Mesodermal cell (in vitro differentiated cells): Measurements from ENCODE around the gene S1PR1.
A peak's percentile ranks its signal among the peaks of the same experiment; 100 is the strongest.

Experiments used
- H3K27ac ChIP-seq: 2 replicates; pipeline ENCODE4 v1.7.0; 2013; ENCODE audit warnings: mild to moderate bottlenecking, low read depth, low read length, moderate library complexity; ENCODE audit not compliant: severe bottlenecking
- H3K36me3 ChIP-seq: 2 replicates; pipeline ENCODE4 v1.7.1; 2013; ENCODE audit warnings: mild to moderate bottlenecking, low read length, moderate library complexity; ENCODE audit not compliant: control insufficient read depth, insufficient read depth
- H3K4me1 ChIP-seq: one replicate; pipeline ENCODE4 v1.7.1; 2013; ENCODE audit warnings: mild to moderate bottlenecking, low read length; ENCODE audit not compliant: insufficient read depth, control insufficient read depth, poor library complexity, severe bottlenecking
- H3K4me3 ChIP-seq: 2 replicates; pipeline ENCODE4 v1.7.0; 2013; ENCODE audit warnings: low read length, control low read depth, mild to moderate bottlenecking; ENCODE audit not compliant: insufficient read depth, poor library complexity, severe bottlenecking; ENCODE audit errors: extremely low read depth
- H3K9me3 ChIP-seq: 2 replicates; pipeline ENCODE4 v1.7.1; 2013; ENCODE audit warnings: mild to moderate bottlenecking, low read length, moderate library complexity; ENCODE audit not compliant: control insufficient read depth
- WGBS, 2 experiments: methylation state at CpG; one replicate each; pipeline ENCODE4 v1.1.5; 2013; ENCODE audit warnings: missing lambda C conversion rate in 2 of 2; ENCODE audit not compliant: insufficient coverage in 2 of 2; 5-methylcytosine and 5-hydroxymethylcytosine counted together

The S1PR1 gene

GRCh38 chr1:101247404-101248287, 10.8 kb downstream of the S1PR1 start:
- H3K27ac ChIP-seq, result no peak overlapping the region
- no peaks in the 10 kb centered on the region for H3K9me3 ChIP-seq
- H3K4me1 ChIP-seq, result peaks cover 2% of the 10 kb centered on the region
- H3K4me3 ChIP-seq, result no peak overlapping the region
- H3K36me3 ChIP-seq, result no peaks in the 10 kb centered on the region
- WGBS, 2 experiments, result 80 to 90% methylated on average over 2 of the region's 6 CpGs

DNA sequence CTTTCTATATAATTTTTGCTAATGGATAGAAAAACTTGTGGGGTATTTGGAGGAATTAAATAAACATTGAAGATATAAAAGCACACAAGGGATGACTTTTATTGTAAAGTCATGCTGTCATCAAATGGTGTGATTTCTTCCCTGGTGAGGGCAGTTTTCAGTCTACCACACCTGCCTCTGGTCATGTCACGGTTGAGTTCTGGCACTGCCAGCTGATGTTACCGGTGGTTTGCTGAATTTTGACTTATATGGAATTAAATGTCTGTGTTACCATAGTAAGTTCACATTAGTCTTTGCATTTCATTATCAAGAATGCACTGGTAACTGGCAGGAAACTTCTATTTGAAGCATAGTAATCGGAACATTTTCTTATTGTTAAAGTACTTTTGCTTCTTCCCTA, 13.4 kb downstream of the S1PR1 start:
- Histone ChIP-seq H3K4me3 (no peak overlapping the region), H3K4me1 (no peaks in the 10 kb centered on the region), H3K9me3 (no peaks in the 10 kb centered on the region), H3K27ac (no peak overlapping the region), H3K36me3 (no peaks in the 10 kb centered on the region)
- no CpG with 5 or more reads among the region's 3 CpGs for WGBS, 2 experiments

GRCh38 chr1:101250656-101251272, 13.9 kb downstream of the S1PR1 start:
- no peak overlapping the region for H3K27ac ChIP-seq
- no peaks in the 10 kb centered on the region for H3K36me3 ChIP-seq
- WGBS, 2 experiments, result 70% methylated on average over 2 to 3 of the region's 5 CpGs
- H3K4me3 ChIP-seq, result no peak overlapping the region
- no peaks in the 10 kb centered on the region for H3K9me3 ChIP-seq
- no peaks in the 10 kb centered on the region for H3K4me1 ChIP-seq

GRCh38 chr1:101251504-101251903, 14.7 kb downstream of the S1PR1 start:
- Histone ChIP-seq H3K36me3 (no peaks in the 10 kb centered on the region), H3K9me3 (no peaks in the 10 kb centered on the region), H3K27ac (no peak overlapping the region)

DNA sequence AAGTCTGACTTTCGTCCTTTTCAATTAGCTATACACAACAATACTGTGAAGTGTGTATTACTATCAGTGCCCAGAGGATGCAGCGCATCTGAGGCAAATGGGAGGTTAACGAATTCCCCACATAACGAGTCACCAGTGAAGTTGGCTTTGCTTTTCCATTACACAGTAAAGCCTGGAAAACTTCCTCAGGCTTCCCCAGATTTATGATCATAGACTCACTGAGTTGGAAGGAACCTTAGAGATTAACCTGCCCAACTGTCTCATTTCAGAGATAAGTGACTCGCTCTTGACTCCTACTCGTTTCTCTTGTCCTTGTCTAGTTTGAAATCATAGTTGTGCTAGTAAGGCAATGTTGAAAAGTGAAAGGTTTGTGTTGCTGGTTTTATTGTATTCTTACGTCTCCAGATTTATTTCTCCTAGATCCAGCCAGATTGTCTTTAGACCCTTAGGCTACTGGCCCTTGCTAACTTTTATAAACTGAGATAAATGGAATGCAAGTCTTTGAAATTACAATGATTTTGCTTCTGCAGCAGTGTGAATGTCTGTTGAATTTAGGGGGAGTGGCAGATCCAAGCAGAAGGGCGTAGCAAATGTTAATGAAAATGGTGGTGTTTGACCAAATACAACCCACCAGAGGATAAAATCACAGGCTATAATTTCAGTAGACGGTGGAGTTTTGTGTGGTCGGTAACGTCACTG, 17.3 kb downstream of the S1PR1 start:
- Histone ChIP-seq H3K27ac (peak overlapping the region; percentile 64), H3K36me3 (no peaks in the 10 kb centered on the region), H3K4me3 (no peak overlapping the region), H3K4me1 (no peaks in the 10 kb centered on the region), H3K9me3 (no peaks in the 10 kb centered on the region)
- WGBS, 2 experiments, result 87 to 92% methylated on average over 5 to 6 of the region's 11 CpGs

More at GRCh38 chr1:101251504-101251903, 14.7 kb downstream of the S1PR1 start:
- no peak overlapping the region for H3K4me3 ChIP-seq
- H3K4me1 ChIP-seq, result no peaks in the 10 kb centered on the region

DNA sequence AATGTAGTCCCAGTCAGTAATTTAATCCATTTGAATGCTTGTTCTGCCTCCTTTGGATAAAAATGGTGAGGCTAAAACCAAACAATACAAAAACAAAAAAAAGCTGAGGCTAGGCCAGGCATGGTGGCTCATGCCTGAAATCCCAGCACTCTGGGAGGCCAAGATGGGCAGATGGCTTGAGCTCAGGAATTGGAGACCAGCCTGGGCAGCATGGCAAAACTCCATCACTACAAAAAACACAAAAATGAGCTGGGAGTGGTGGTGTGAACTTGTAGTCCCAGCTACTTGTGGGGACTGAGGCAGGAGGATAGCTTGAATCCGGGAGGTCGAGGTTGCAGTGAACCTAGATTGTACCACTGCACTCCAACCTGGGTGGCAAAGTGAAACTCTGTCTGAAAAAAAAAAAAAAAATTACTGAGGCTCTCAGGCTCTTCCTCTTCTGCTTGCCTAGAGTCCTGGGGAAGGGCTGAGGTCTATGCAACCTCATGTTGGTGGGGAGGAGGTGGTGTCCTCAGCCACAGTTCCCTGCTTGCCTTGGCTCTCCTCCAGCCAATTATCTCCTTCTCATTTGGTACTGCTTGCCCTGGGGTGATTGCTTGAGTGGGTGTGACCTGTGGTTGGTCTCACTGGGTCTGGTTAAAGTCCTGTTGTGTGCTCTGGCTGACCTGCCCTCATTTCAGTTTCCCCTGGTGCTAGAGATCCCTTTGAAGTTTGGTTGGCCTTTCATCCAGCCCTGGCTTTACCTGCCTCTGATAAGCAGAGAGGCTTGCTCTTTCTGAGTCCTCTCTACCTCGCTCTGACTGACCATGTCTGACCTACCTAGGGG, 20.9 kb downstream of the S1PR1 start:
- Histone ChIP-seq H3K4me3 (no peak overlapping the region), H3K27ac (no peak overlapping the region), H3K36me3 (no peaks in the 10 kb centered on the region), H3K4me1 (peaks cover 7% of the 10 kb centered on the region), H3K9me3 (no peaks in the 10 kb centered on the region)
- WGBS, 2 experiments, result 96 to 100% methylated on average over 2 of the region's 3 CpGs

GRCh38 chr1:101259744-101260148, 22.9 kb downstream of the S1PR1 start:
- H3K9me3 ChIP-seq, result no peaks in the 10 kb centered on the region

DNA sequence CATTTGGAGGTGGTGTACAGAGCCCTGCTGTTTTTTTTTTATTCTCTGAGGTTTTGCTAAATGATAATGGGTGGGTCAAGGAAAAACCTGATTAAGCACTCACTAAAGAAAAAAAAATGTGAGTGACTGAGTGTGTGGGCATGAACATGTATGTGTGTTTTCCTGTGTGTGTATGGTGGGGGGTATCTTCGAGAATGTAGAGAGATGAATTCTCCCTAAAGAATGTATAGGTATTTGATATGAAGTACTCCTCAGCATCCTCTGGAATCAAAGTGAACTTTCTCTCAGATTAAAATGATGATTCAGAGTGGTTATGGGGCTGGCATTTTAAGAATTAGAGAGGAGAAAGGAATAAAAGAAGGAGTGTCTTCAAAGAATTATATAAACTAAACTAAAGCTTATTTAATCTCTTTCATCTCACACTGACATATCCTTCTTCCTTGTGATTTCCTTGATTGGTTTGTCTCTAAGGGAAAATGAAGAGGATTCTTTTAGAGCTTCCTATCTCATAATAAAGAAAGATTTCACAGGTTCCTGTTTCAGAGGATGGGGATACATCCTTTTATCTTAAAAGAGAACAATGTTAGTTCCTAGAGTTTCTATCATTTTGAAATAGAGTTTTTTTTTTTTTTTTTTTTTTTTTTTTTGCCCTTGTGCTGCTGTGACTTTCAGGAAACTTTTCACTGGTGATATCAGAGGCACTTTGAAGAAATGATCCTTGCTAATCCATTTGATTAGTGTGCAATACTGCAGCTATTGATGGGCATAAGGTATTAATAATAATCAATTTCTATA, 23.9 kb downstream of the S1PR1 start:
- Histone ChIP-seq H3K36me3 (no peaks in the 10 kb centered on the region), H3K4me1 (peaks cover 10% of the 10 kb centered on the region), H3K4me3 (no peak overlapping the region), H3K9me3 (no peaks in the 10 kb centered on the region), H3K27ac (no peak overlapping the region)
- 100% methylated on average over 1 of the region's 1 CpG; no CpG with 5 or more reads in 1 of the 2 experiments for WGBS, 2 experiments

More at GRCh38 chr1:101259744-101260148, 22.9 kb downstream of the S1PR1 start:
- no peak overlapping the region for H3K27ac ChIP-seq
- no peaks in the 10 kb centered on the region for H3K36me3 ChIP-seq
- no peak overlapping the region for H3K4me3 ChIP-seq
- peaks cover 10% of the 10 kb centered on the region for H3K4me1 ChIP-seq

DNA sequence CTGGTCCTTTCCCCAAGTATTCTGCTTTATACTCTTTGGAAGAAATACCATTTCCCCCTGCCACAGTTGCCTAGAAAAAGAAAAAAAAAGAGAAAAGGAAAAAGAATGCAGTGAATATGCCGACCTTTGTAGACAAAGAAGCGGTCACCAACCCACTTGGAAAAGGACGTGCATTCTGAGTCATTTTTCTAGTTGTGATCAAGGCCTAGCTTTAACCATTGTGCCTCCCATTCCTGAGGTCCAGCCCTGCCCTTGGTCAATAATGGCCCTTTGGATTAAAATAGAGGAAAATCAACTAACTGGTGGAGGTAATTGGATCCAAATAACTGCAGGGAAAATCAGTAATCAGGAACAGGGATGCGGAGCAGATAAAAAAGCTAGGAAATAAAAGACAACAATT, 24.8 kb downstream of the S1PR1 start:
- Histone ChIP-seq H3K36me3 (no peaks in the 10 kb centered on the region), H3K9me3 (no peaks in the 10 kb centered on the region)

DNA sequence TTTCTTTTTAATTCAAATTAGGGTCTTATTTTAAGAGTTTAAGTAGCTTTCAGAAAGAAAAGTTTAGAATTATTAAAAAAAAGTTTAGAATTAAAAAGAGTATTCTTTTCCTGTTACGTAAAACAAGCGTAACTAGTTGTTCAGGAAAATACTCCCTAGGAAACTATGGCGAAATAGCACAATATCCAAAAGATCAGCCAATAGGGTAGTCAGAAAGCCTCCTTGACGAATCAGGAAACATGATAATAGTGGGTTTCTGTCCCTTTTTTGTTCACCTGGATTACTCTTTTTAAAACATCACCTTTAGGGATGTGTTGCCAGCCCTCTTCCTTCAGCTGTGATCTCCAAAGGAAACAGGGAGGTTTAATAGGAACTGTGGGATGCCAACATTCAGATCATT, 25.2 kb downstream of the S1PR1 start:
- peaks cover 10% of the 10 kb centered on the region for H3K4me1 ChIP-seq

More for the DNA sequence above, 24.8 kb downstream of the S1PR1 start:
- peaks cover 10% of the 10 kb centered on the region for H3K4me1 ChIP-seq
- WGBS, 2 experiments, result 89 to 100% methylated on average over 3 of the region's 4 CpGs
- no peak overlapping the region for H3K4me3 ChIP-seq
- H3K27ac ChIP-seq, result no peak overlapping the region

More for the DNA sequence above, 25.2 kb downstream of the S1PR1 start:
- Histone ChIP-seq H3K27ac (peak overlapping the region; percentile 75), H3K4me3 (no peak overlapping the region), H3K9me3 (no peaks in the 10 kb centered on the region), H3K36me3 (no peaks in the 10 kb centered on the region)
- WGBS, 2 experiments, result 92% methylated on average over 2 of the region's 4 CpGs; no CpG with 5 or more reads in 1 of the 2 experiments
